ENCODE results near the gene CDC25C.
A peak's percentile ranks its signal among the peaks of the same experiment; 100 is the strongest.
"Not testable (repeated sequence)": the region's sequence is repeated elsewhere in the genome, so short reads cannot be mapped to it uniquely, and the experiment has no call there.

Gene CDC25C

GRCh38 chr5:138275379-138275782, 56.2 kb downstream of the CDC25C start:
- no peak overlapping the region for H3K4me3 Mint-ChIP-seq

GRCh38 chr5:138274189-138274853, 57.3 kb downstream of the CDC25C start, which contains the start of gene GFRA3:
GFRA3 (minus strand) TSS chr5:138274621; CDS start chr5:138274424, 197 bp downstream.
- Mint-ChIP-seq H3K9me3 (no peaks in the 10 kb centered on the region), H3K36me3 (no peaks in the 10 kb centered on the region), H3K4me1 (peaks cover 5 to 7% of the 10 kb centered on the region in 2 donors), H3K27me3 (peaks cover 24 to 32% of the 10 kb centered on the region in 2 donors), H3K4me3 (peak within 1 kb of the TSS; percentile 66 to 68), H3K27ac (no peak within 1 kb of the TSS)
- no peak for DNase-seq
- ATAC-seq (replicated peaks): peak; percentile 59 to 66

More at GRCh38 chr5:138275379-138275782, 56.2 kb downstream of the CDC25C start:
- H3K4me1 Mint-ChIP-seq: peaks cover 5 to 7% of the 10 kb centered on the region in 2 donors
- no peaks in the 10 kb centered on the region for H3K36me3 Mint-ChIP-seq
- no peak overlapping the region for H3K27ac Mint-ChIP-seq
- H3K27me3 Mint-ChIP-seq: peaks cover 24 to 32% of the 10 kb centered on the region in 2 donors
- no peaks in the 10 kb centered on the region for H3K9me3 Mint-ChIP-seq
- no peak for DNase-seq
- no peak for ATAC-seq (replicated peaks)

- H3K27ac Mint-ChIP-seq: no peak overlapping the region
- no peak for ATAC-seq (replicated peaks)
Observed at GRCh38 chr5:138273834-138274188, 57.8 kb downstream of the CDC25C start.

GRCh38 chr5:138272681-138273080, 58.9 kb downstream of the CDC25C start:
- Mint-ChIP-seq H3K36me3 (no peaks in the 10 kb centered on the region), H3K9me3 (no peaks in the 10 kb centered on the region), H3K27ac (no peak overlapping the region), H3K4me1 (peaks cover 5 to 7% of the 10 kb centered on the region in 2 donors), H3K27me3 (peaks cover 24 to 36% of the 10 kb centered on the region in 2 donors), H3K4me3 (no peak overlapping the region)
- DNase-seq (no peak), ATAC-seq (replicated peaks) (no peak)

More at GRCh38 chr5:138273834-138274188, 57.8 kb downstream of the CDC25C start:
- DNase-seq: no peak
- Mint-ChIP-seq H3K4me3 (peak overlapping the region; percentile 46 to 68), H3K4me1 (peaks cover 5 to 7% of the 10 kb centered on the region in 2 donors), H3K9me3 (no peaks in the 10 kb centered on the region), H3K27me3 (peaks cover 24 to 35% of the 10 kb centered on the region in 2 donors), H3K36me3 (no peaks in the 10 kb centered on the region)

- no peak overlapping the region for H3K4me3 Mint-ChIP-seq
Observed at GRCh38 chr5:138271281-138271680, 60.3 kb downstream of the CDC25C start.

GRCh38 chr5:138264183-138264582, 67.4 kb downstream of the CDC25C start:
- Mint-ChIP-seq H3K27me3 (peaks cover 19 to 20% of the 10 kb centered on the region in 2 donors), H3K36me3 (no peaks in the 10 kb centered on the region), H3K9me3 (no peaks in the 10 kb centered on the region), H3K27ac (no peak overlapping the region), H3K4me1 (no peaks in the 10 kb centered on the region), H3K4me3 (no peak overlapping the region)
- no peak for DNase-seq
- no peak for ATAC-seq (replicated peaks)

More at GRCh38 chr5:138271281-138271680, 60.3 kb downstream of the CDC25C start:
- peaks cover 24 to 41% of the 10 kb centered on the region in 2 donors for H3K27me3 Mint-ChIP-seq
- H3K27ac Mint-ChIP-seq: no peak overlapping the region
- H3K9me3 Mint-ChIP-seq: no peaks in the 10 kb centered on the region
- peaks cover 5 to 7% of the 10 kb centered on the region in 2 donors for H3K4me1 Mint-ChIP-seq
- DNase-seq (no peak), ATAC-seq (replicated peaks) (no peak)
- no peaks in the 10 kb centered on the region for H3K36me3 Mint-ChIP-seq

GRCh38 chr5:138263581-138263980, 68.0 kb downstream of the CDC25C start:
- H3K4me1 Mint-ChIP-seq: no peaks in the 10 kb centered on the region
- no peak overlapping the region for H3K27ac Mint-ChIP-seq
- no peaks in the 10 kb centered on the region for H3K9me3 Mint-ChIP-seq
- H3K4me3 Mint-ChIP-seq: no peak overlapping the region
- no peaks in the 10 kb centered on the region for H3K36me3 Mint-ChIP-seq
- DNase-seq (no peak), ATAC-seq (replicated peaks) (no peak)
- H3K27me3 Mint-ChIP-seq: peaks cover 23 to 24% of the 10 kb centered on the region in 2 donors

- no peak for DNase-seq
- H3K9me3 Mint-ChIP-seq: no peaks in the 10 kb centered on the region
- no peak overlapping the region for H3K27ac Mint-ChIP-seq
- no peaks in the 10 kb centered on the region for H3K36me3 Mint-ChIP-seq
- H3K4me1 Mint-ChIP-seq: no peaks in the 10 kb centered on the region
- H3K27me3 Mint-ChIP-seq: peaks cover 15 to 17% of the 10 kb centered on the region in 2 donors
- ATAC-seq (replicated peaks): no peak
- H3K4me3 Mint-ChIP-seq: no peak overlapping the region
Observed at GRCh38 chr5:138258704-138259292, 72.8 kb downstream of the CDC25C start.

- Mint-ChIP-seq H3K27me3 (peaks cover 22 to 25% of the 10 kb centered on the region in 2 donors), H3K4me1 (peaks cover 8 to 9% of the 10 kb centered on the region in 2 donors), H3K9me3 (no peaks in the 10 kb centered on the region), H3K36me3 (no peaks in the 10 kb centered on the region), H3K4me3 (no peak overlapping the region), H3K27ac (no peak overlapping the region)
- ATAC-seq (replicated peaks) (no peak), DNase-seq (no peak)
Observed at GRCh38 chr5:138257583-138257982, 74.0 kb downstream of the CDC25C start.

GRCh38 chr5:138252944-138253343, 78.7 kb downstream of the CDC25C start:
- DNase-seq (no peak), ATAC-seq (replicated peaks) (peak; percentile 76 to 96)
- H3K27ac Mint-ChIP-seq: no peak overlapping the region
- H3K4me3 Mint-ChIP-seq: no peak overlapping the region
- H3K9me3 Mint-ChIP-seq: no peaks in the 10 kb centered on the region
- no peaks in the 10 kb centered on the region for H3K36me3 Mint-ChIP-seq
- peaks cover 10 to 12% of the 10 kb centered on the region in 2 donors for H3K4me1 Mint-ChIP-seq
- peaks cover 10 to 20% of the 10 kb centered on the region in 2 donors for H3K27me3 Mint-ChIP-seq

- not testable (repeated sequence) for H3K4me3 Mint-ChIP-seq; H3K36me3 Mint-ChIP-seq; DNase-seq; H3K27ac Mint-ChIP-seq; H3K4me1 Mint-ChIP-seq; H3K9me3 Mint-ChIP-seq; ATAC-seq (replicated peaks)
- peaks cover 18 to 30% of the 10 kb centered on the region in 2 donors for H3K27me3 Mint-ChIP-seq
Observed at GRCh38 chr5:138247800-138248199, 83.8 kb downstream of the CDC25C start.

GRCh38 chr5:138246822-138247221, 84.8 kb downstream of the CDC25C start:
- no peak overlapping the region for H3K4me3 Mint-ChIP-seq
- DNase-seq (no peak), ATAC-seq (replicated peaks) (no peak)
- no peaks in the 10 kb centered on the region for H3K36me3 Mint-ChIP-seq
- H3K9me3 Mint-ChIP-seq: no peaks in the 10 kb centered on the region
- H3K27ac Mint-ChIP-seq: no peak overlapping the region
- H3K4me1 Mint-ChIP-seq: peaks cover 4 to 6% of the 10 kb centered on the region in 2 donors
- peaks cover 18 to 28% of the 10 kb centered on the region in 2 donors for H3K27me3 Mint-ChIP-seq

GRCh38 chr5:138246334-138246733, 85.3 kb downstream of the CDC25C start:
- DNase-seq (no peak), ATAC-seq (replicated peaks) (no peak)
- H3K9me3 Mint-ChIP-seq: no peaks in the 10 kb centered on the region
- peaks cover 6 to 11% of the 10 kb centered on the region in 2 donors for H3K4me1 Mint-ChIP-seq
- H3K27ac Mint-ChIP-seq: no peak overlapping the region
- peaks cover 19 to 29% of the 10 kb centered on the region in 2 donors for H3K27me3 Mint-ChIP-seq
- no peak overlapping the region for H3K4me3 Mint-ChIP-seq
- no peaks in the 10 kb centered on the region for H3K36me3 Mint-ChIP-seq

- H3K36me3 Mint-ChIP-seq: no peaks in the 10 kb centered on the region
- no peak overlapping the region for H3K4me3 Mint-ChIP-seq
- H3K9me3 Mint-ChIP-seq: no peaks in the 10 kb centered on the region
- peaks cover 12 to 17% of the 10 kb centered on the region in 2 donors for H3K4me1 Mint-ChIP-seq
- ATAC-seq (replicated peaks): no peak
- DNase-seq: no peak
- H3K27me3 Mint-ChIP-seq: peaks cover 25 to 35% of the 10 kb centered on the region in 2 donors
- H3K27ac Mint-ChIP-seq: no peak overlapping the region
Observed at GRCh38 chr5:138245717-138246116, 85.9 kb downstream of the CDC25C start.

GRCh38 chr5:138243794-138244193, 87.8 kb downstream of the CDC25C start:
- H3K4me1 Mint-ChIP-seq: peaks cover 20 to 25% of the 10 kb centered on the region in 2 donors
- DNase-seq: no peak
- H3K36me3 Mint-ChIP-seq: no peaks in the 10 kb centered on the region
- no peaks in the 10 kb centered on the region for H3K9me3 Mint-ChIP-seq
- H3K27me3 Mint-ChIP-seq: peaks cover 34 to 48% of the 10 kb centered on the region in 2 donors
- H3K4me3 Mint-ChIP-seq: no peak overlapping the region
- no peak for ATAC-seq (replicated peaks)
- no peak overlapping the region for H3K27ac Mint-ChIP-seq
